ENCODE results near the gene PCBD1. TPM values are rescaled to one million over a fixed set of nuclear protein-coding genes. Genes with fewer than 3 reads are reported as not detected.

PCBD1 gene
- total RNA-seq, 1 experiment from 2014 or later = 163 TPM

GRCh38 chr10:70928140-70928539, 39.8 kb upstream of the PCBD1 start:
- no peak for ATAC-seq
- no peak overlapping the region for H2AFZ ChIP-seq (ENCODE audit: low read depth, low read length, poor library complexity, severe bottlenecking)
- H3K9me3 ChIP-seq (ENCODE audit: control insufficient read depth in 1 of 2, insufficient read depth in 1 of 2, low read depth in 1 of 2, low read length in 2 of 2) = no peaks in the 10 kb centered on the region
- RAD21 ChIA-PET (ENCODE audit: low non-redundant PET in 1 of 2, low total read pairs in 2 of 2, uncharacterized antibody in 2 of 2, unreplicated experiment in 2 of 2) = no interaction called here
- peaks cover 34 to 44% of the 10 kb centered on the region in 2 experiments for H3K4me1 ChIP-seq (ENCODE audit: control insufficient read depth in 1 of 2, insufficient read depth in 2 of 2, low read length in 2 of 2)
- no TSS peak for BruUV-seq (replicated peaks)
- no peak overlapping the region for H3K27ac ChIP-seq (ENCODE audit: low read depth, low read length)
- DNase-seq (ENCODE audit: low read depth, low spot score) = no peak
- no peak for TF ChIP-seq SIN3A (IDR thresholded peaks at IDR 0.05; ENCODE audit: low read depth)
- no peak for TF ChIP-seq REST (IDR thresholded peaks at IDR 0.05; ENCODE audit: low read depth)
- no peak for TF ChIP-seq ZBTB33 (IDR thresholded peaks at IDR 0.05; ENCODE audit: extremely low read depth, insufficient replicate concordance, low read length)
- no peak for TF ChIP-seq EZH2phosphoT487 (IDR thresholded peaks at IDR 0.05; ENCODE audit: borderline replicate concordance)
- no peak for TF ChIP-seq SP1 (IDR thresholded peaks at IDR 0.05; ENCODE audit: low read depth)
- TF ChIP-seq, protein P1, sequence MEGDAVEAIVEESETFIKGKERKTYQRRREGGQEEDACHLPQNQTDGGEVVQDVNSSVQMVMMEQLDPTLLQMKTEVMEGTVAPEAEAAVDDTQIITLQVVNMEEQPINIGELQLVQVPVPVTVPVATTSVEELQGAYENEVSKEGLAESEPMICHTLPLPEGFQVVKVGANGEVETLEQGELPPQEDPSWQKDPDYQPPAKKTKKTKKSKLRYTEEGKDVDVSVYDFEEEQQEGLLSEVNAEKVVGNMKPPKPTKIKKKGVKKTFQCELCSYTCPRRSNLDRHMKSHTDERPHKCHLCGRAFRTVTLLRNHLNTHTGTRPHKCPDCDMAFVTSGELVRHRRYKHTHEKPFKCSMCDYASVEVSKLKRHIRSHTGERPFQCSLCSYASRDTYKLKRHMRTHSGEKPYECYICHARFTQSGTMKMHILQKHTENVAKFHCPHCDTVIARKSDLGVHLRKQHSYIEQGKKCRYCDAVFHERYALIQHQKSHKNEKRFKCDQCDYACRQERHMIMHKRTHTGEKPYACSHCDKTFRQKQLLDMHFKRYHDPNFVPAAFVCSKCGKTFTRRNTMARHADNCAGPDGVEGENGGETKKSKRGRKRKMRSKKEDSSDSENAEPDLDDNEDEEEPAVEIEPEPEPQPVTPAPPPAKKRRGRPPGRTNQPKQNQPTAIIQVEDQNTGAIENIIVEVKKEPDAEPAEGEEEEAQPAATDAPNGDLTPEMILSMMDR (IDR thresholded peaks at IDR 0.05 in 2 of 3, conservative IDR thresholded peaks at IDR 0.05 in 1 of 3; ENCODE audit: borderline replicate concordance in 1 of 3, insufficient read depth in 1 of 3, low read depth in 2 of 3, low read length in 2 of 3) = no peak
- no peak for TF ChIP-seq POLR2A (IDR thresholded peaks at IDR 0.05; ENCODE audit: borderline replicate concordance, extremely low read depth, insufficient read depth, insufficient read length)
- TF ChIP-seq TCF7L2 (IDR thresholded peaks at IDR 0.05; ENCODE audit: borderline replicate concordance, extremely low read depth, insufficient read depth, insufficient read length) = no peak
- TF ChIP-seq, protein P2, sequence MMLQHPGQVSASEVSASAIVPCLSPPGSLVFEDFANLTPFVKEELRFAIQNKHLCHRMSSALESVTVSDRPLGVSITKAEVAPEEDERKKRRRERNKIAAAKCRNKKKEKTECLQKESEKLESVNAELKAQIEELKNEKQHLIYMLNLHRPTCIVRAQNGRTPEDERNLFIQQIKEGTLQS (IDR thresholded peaks at IDR 0.05) = no peak
- TF ChIP-seq CEBPB (IDR thresholded peaks at IDR 0.05; ENCODE audit: low read depth) = no peak
- TF ChIP-seq ELF1 (IDR thresholded peaks at IDR 0.05; ENCODE audit: borderline replicate concordance, low read depth) = no peak
- no peak for TF ChIP-seq JUND (IDR thresholded peaks at IDR 0.05)
- no peak for TF ChIP-seq RAD21 (IDR thresholded peaks at IDR 0.05; ENCODE audit: low read depth)
- TF ChIP-seq ZNF274 (IDR thresholded peaks at IDR 0.05; ENCODE audit: low read depth, low read length) = no peak
- no peak for TF ChIP-seq CBX3 (IDR thresholded peaks at IDR 0.05; ENCODE audit: low read depth)
- no peak for TF ChIP-seq POLR2AphosphoS5 (IDR thresholded peaks at IDR 0.05; ENCODE audit: low read depth, low read length)
- TF ChIP-seq, protein P3, sequence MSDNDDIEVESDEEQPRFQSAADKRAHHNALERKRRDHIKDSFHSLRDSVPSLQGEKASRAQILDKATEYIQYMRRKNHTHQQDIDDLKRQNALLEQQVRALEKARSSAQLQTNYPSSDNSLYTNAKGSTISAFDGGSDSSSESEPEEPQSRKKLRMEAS (IDR thresholded peaks at IDR 0.05) = no peak
- TF ChIP-seq FOSL1 (IDR thresholded peaks at IDR 0.05; ENCODE audit: low read depth) = no peak
- TF ChIP-seq YY1 (IDR thresholded peaks at IDR 0.05; ENCODE audit: extremely low read depth, insufficient replicate concordance, low read depth, low read length) = no peak
- TF ChIP-seq SRF (IDR thresholded peaks at IDR 0.05; ENCODE audit: low read depth) = no peak
- H3K36me3 ChIP-seq (ENCODE audit: control insufficient read depth in 1 of 2, insufficient read depth in 2 of 2, low read length in 2 of 2) = no peaks in the 10 kb centered on the region
- H3K4me3 ChIP-seq (replicated peaks in 1 of 2; ENCODE audit: low read depth in 1 of 2, low read length in 2 of 2) = no peak overlapping the region
- no peaks in the 10 kb centered on the region for H3K27me3 ChIP-seq (ENCODE audit: insufficient read depth, low read length)
- CTCF ChIA-PET = interaction anchor here (1.0 kb wide), 1 partner anchor 342 kb away, joined by 3 read pairs; no protein-coding TSS in a partner anchor
- no peaks in the 10 kb centered on the region for H3K79me2 ChIP-seq (ENCODE audit: insufficient read depth, low read length)
- intact Hi-C loops (cut with micrococcal nuclease) = loop anchor here (5.0 kb wide), 1 partner anchor 344 kb away; no protein-coding TSS in a partner anchor
- POLR2A ChIA-PET = no interaction called here
- no peak overlapping the region for H3K9ac ChIP-seq (ENCODE audit: low read length)
- no peaks in the 10 kb centered on the region for H3K9me2 ChIP-seq (ENCODE audit: insufficient read depth)
- H4K20me1 ChIP-seq (ENCODE audit: insufficient read depth) = no peaks in the 10 kb centered on the region
- H3K4me2 ChIP-seq (ENCODE audit: low read length) = no peak overlapping the region
